ENCODE measurements around the gene FKRP. TPM values are rescaled to one million over a fixed set of nuclear protein-coding genes. Genes with fewer than 3 reads are reported as not detected.
A peak's percentile ranks its signal among the peaks of the same experiment; 100 is the strongest.

The FKRP gene
- total RNA-seq, 2 donors from 2014 or later, result 8.4 to 10.4 TPM

DNA sequence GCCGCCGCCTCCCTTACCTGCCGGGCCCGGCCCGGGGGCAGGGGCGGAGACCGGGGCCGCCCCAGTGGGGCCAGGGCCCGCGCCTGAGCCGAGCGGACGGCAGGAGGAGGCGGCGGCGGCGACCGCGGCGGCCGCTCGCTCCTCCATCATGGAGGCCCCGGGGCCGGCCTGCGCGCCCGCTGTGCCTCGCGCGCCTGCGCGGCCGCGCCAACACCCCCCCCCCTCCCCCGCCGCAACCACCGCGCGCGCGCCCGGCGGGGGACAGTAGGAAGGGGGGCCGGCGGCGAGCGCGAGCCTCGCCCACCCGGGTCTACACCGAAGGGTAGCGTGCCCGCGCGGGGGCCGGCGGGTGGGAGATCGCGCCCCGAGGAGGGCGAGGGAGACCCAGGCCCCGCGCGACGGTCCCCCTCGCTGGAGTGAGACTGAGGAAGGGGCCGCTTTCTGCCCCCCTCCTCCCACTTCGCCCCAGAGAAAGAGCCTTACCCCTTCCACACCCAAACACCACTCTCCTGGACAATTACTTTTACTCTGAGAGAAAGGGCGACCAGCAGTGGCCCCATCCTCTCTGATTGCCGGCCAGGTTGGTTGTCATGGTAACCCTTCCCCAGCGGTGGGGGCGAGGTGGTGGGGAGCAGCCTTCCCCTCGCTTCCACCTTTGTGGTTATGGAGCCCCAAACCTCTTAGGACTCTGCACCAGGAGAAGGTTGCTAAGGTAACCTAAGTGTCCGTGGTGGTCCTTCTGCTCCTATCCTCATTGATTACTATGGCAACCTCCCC lies 612 bp downstream of the FKRP start, which contains the start of gene STRN4:
STRN4 (minus strand) TSS at position 170 of the 777 bp plus-strand sequence; CDS start at position 150, 20 bp downstream.
- DNase-seq, result no peak
- peak within 1 kb of the TSS; percentile 80 for H3K27ac ChIP-seq
- TF ChIP-seq, protein P1, sequence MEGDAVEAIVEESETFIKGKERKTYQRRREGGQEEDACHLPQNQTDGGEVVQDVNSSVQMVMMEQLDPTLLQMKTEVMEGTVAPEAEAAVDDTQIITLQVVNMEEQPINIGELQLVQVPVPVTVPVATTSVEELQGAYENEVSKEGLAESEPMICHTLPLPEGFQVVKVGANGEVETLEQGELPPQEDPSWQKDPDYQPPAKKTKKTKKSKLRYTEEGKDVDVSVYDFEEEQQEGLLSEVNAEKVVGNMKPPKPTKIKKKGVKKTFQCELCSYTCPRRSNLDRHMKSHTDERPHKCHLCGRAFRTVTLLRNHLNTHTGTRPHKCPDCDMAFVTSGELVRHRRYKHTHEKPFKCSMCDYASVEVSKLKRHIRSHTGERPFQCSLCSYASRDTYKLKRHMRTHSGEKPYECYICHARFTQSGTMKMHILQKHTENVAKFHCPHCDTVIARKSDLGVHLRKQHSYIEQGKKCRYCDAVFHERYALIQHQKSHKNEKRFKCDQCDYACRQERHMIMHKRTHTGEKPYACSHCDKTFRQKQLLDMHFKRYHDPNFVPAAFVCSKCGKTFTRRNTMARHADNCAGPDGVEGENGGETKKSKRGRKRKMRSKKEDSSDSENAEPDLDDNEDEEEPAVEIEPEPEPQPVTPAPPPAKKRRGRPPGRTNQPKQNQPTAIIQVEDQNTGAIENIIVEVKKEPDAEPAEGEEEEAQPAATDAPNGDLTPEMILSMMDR (IDR thresholded peaks at IDR 0.05), result no peak
- no peaks in the 10 kb centered on the region for H3K4me1 ChIP-seq
- peak within 1 kb of the TSS; percentile 95 to 96 for H3K9ac ChIP-seq (ENCODE audit: low read depth in 2 of 2, low read length in 2 of 2)
- H3K36me3 ChIP-seq, result no peaks in the 10 kb centered on the region
- intact Hi-C loops (cut with DNase I), result no loop called here
- no peaks in the 10 kb centered on the region for H3K27me3 ChIP-seq
- H3K9me3 ChIP-seq, result no peaks in the 10 kb centered on the region
- H3K4me3 ChIP-seq, result peak within 1 kb of the TSS; percentile 97

DNA sequence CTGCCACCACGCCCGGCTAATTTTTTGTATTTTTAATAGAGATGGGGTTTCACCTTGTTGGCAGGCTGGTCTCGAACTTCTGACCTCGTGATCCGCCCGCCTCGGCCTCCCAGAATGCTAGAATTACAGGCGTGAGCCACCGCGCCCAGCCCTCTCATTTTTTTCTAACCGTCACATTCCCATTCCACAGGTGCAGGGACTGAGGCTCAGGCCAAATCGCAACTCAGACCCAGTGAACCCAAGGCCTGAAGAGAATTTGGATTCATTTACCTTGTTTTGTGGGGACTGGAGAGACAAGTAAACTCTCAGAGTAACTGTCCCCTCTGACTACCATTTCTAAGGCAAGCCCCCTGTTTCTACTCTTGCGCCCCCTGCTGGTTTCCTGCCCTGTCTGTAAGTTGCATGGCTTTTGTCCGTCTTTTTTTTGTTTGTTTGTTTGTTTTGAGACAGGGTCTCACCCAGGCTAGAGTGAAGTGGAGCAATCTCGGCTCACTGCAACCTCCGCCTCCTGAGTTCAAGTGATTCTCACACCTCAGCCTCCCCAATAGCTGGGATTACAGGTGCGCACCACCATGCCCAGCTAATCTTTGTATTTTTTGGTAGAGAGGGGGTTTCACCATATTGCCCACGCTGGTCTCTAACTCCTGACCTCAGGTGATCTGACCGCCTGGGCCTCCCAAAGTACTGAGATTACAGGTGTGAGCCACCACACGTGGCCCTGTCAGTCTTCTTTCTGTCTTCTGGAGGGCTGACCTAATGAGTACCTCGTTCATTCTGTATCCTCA lies 2.7 kb downstream of the FKRP start:
- H3K9ac ChIP-seq (ENCODE audit: low read depth in 2 of 2, low read length in 2 of 2), result no peak overlapping the region
- no peaks in the 10 kb centered on the region for H3K36me3 ChIP-seq
- TF ChIP-seq, protein P1 (IDR thresholded peaks at IDR 0.05), result peak; percentile 81
- no peaks in the 10 kb centered on the region for H3K9me3 ChIP-seq
- intact Hi-C loops (cut with DNase I), result no loop called here
- H3K27me3 ChIP-seq, result no peaks in the 10 kb centered on the region
- H3K4me1 ChIP-seq, result no peaks in the 10 kb centered on the region
- no peak overlapping the region for H3K27ac ChIP-seq
- H3K4me3 ChIP-seq, result no peak overlapping the region
- peak; percentile 80 for DNase-seq

DNA sequence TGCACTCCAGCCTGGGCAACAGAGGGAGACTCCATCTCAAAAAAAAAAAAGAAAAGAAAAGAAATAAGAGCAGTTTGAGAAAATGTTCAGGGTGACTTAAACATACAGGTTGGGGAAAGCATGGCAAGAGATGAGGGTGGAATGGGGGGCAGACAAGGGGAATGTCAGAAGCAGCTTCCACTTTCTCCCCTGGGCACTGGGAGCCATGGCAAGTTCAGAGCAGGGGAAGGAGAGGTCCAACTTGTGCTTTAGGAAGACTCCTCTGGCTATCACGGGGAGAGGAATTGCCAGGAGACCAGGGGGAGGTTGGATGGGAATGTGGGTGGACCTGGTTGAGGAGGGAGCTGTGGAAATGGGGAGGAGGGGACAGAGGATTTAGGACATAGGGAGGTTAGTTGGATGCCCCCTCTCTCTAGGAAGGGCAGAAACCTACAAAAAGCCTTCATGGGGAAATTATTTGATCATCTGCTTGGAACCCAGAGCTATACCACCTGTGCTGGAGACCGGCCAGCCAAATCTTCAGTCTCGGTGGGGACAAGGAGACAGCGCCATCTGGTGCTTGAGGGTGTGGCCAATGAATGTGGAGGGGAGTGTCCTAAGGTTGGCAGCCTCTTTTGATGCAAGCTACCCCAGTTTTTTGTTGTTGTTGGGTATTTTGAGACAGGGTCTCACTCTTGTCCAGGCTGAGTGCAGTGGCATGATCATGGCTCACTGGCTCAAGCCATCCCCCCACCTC lies 7.7 kb downstream of the FKRP start:
- H3K4me1 ChIP-seq, result no peaks in the 10 kb centered on the region
- no peaks in the 10 kb centered on the region for H3K36me3 ChIP-seq
- H3K9ac ChIP-seq (ENCODE audit: low read depth in 2 of 2, low read length in 2 of 2), result peak overlapping the region in 1 of 2 donors; percentile 26
- H3K27me3 ChIP-seq, result no peaks in the 10 kb centered on the region
- H3K4me3 ChIP-seq, result no peak overlapping the region
- no peaks in the 10 kb centered on the region for H3K9me3 ChIP-seq
- intact Hi-C loops (cut with DNase I), result loop anchor here (10.0 kb wide), 1 partner anchor 241 kb away; no protein-coding TSS in a partner anchor
- no peak overlapping the region for H3K27ac ChIP-seq
- TF ChIP-seq, protein P1 (IDR thresholded peaks at IDR 0.05), result peak; percentile 27
- peak; percentile 76 for DNase-seq

DNA sequence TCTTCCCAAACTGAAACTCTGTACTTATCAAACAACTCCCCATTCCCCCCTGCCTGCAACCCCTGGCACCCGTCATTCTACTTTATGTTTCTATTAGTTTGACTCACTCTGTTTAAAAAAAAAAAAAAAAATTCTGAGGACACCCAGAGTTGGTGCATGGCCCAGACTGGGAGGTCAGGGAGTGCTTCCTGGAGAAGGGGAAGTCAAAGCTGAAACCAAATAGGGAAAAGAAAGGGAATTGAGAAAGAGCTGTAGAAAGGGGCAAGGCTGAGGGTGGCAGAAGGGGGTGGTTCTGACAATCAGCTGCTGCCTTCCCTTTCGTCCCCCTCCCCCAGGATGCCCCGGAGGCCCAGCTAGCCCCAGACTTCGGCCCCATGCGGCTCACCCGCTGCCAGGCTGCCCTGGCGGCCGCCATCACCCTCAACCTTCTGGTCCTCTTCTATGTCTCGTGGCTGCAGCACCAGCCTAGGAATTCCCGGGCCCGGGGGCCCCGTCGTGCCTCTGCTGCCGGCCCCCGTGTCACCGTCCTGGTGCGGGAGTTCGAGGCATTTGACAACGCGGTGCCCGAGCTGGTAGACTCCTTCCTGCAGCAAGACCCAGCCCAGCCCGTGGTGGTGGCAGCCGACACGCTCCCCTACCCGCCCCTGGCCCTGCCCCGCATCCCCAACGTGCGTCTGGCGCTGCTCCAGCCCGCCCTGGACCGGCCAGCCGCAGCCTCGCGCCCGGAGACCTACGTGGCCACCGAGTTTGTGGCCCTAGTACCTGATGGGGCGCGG lies 9.4 kb downstream of the FKRP start:
- no peaks in the 10 kb centered on the region for H3K9me3 ChIP-seq
- H3K4me3 ChIP-seq, result no peak overlapping the region
- H3K9ac ChIP-seq (ENCODE audit: low read depth in 2 of 2, low read length in 2 of 2), result no peak overlapping the region
- TF ChIP-seq, protein P1 (IDR thresholded peaks at IDR 0.05), result no peak
- no peaks in the 10 kb centered on the region for H3K36me3 ChIP-seq
- intact Hi-C loops (cut with DNase I), result loop anchor here (10.0 kb wide), 1 partner anchor 240 kb away; no protein-coding TSS in a partner anchor
- H3K27ac ChIP-seq, result no peak overlapping the region
- H3K27me3 ChIP-seq, result no peaks in the 10 kb centered on the region
- DNase-seq, result no peak
- no peaks in the 10 kb centered on the region for H3K4me1 ChIP-seq

Measured in colonic mucosa (tissue), 4 donors.